ENCODE data around the gene CYP19A1. TPM values are rescaled to one million over a fixed set of nuclear protein-coding genes. Genes with fewer than 3 reads are reported as not detected.
A peak's percentile ranks its signal among the peaks of the same experiment; 100 is the strongest.

Gene CYP19A1
- total RNA-seq, 3 donors from 2014 or later, result 1.0 to 24.9 (median 6.9) TPM

GRCh38 chr15:51355096-51355495, 16.7 kb upstream of the CYP19A1 start:
- no peaks in the 10 kb centered on the region for H3K27me3 ChIP-seq
- intact Hi-C loops (cut with DNase I; ENCODE audit: low total_unique reads), result no loop called here
- no peak for TF ChIP-seq POLR2AphosphoS5 (IDR thresholded peaks at IDR 0.05)
- no peak for DNase-seq (ENCODE audit: low spot score in 2 of 2)
- H3K4me3 ChIP-seq, result no peak overlapping the region
- H3K36me3 ChIP-seq, result no peaks in the 10 kb centered on the region
- no peaks in the 10 kb centered on the region for H3K9me3 ChIP-seq
- H3K4me1 ChIP-seq, result no peaks in the 10 kb centered on the region
- H3K27ac ChIP-seq, result no peak overlapping the region

GRCh38 chr15:51353976-51354375, 15.6 kb upstream of the CYP19A1 start:
- H3K36me3 ChIP-seq, result no peaks in the 10 kb centered on the region
- no peak overlapping the region for H3K4me3 ChIP-seq
- no peak for DNase-seq (ENCODE audit: low spot score in 2 of 2)
- TF ChIP-seq POLR2AphosphoS5 (IDR thresholded peaks at IDR 0.05) (no peak), POLR2A (IDR thresholded peaks at IDR 0.05) (no peak), CTCF (IDR thresholded peaks at IDR 0.05) (no peak)
- H3K4me1 ChIP-seq, result no peaks in the 10 kb centered on the region
- no peaks in the 10 kb centered on the region for H3K9me3 ChIP-seq
- H3K27me3 ChIP-seq, result no peaks in the 10 kb centered on the region
- no peak overlapping the region for H3K27ac ChIP-seq
- intact Hi-C loops (cut with DNase I; ENCODE audit: low total_unique reads), result no loop called here

GRCh38 chr15:51350723-51351122, 12.3 kb upstream of the CYP19A1 start:
- Histone ChIP-seq H3K36me3 (no peaks in the 10 kb centered on the region), H3K4me3 (no peak overlapping the region), H3K9me3 (no peaks in the 10 kb centered on the region), H3K4me1 (no peaks in the 10 kb centered on the region), H3K27ac (no peak overlapping the region), H3K27me3 (no peaks in the 10 kb centered on the region)
- intact Hi-C loops (cut with DNase I; ENCODE audit: low total_unique reads), result no loop called here
- no peak for DNase-seq (ENCODE audit: low spot score in 2 of 2)
- no peak for TF ChIP-seq POLR2A (IDR thresholded peaks at IDR 0.05)
- no peak for TF ChIP-seq CTCF (IDR thresholded peaks at IDR 0.05)
- TF ChIP-seq POLR2AphosphoS5 (IDR thresholded peaks at IDR 0.05), result no peak

GRCh38 chr15:51349156-51349844, 10.9 kb upstream of the CYP19A1 start:
- intact Hi-C loops (cut with DNase I; ENCODE audit: low total_unique reads), result no loop called here
- H3K27me3 ChIP-seq, result no peaks in the 10 kb centered on the region
- no peaks in the 10 kb centered on the region for H3K4me1 ChIP-seq
- no peak for TF ChIP-seq CTCF (IDR thresholded peaks at IDR 0.05)
- no peak for TF ChIP-seq POLR2AphosphoS5 (IDR thresholded peaks at IDR 0.05)
- no peak for TF ChIP-seq POLR2A (IDR thresholded peaks at IDR 0.05)
- peak overlapping the region in 1 of 2 donors; percentile 8 for H3K27ac ChIP-seq
- no peaks in the 10 kb centered on the region for H3K9me3 ChIP-seq
- no peak for DNase-seq (ENCODE audit: low spot score in 2 of 2)
- H3K4me3 ChIP-seq, result no peak overlapping the region
- H3K36me3 ChIP-seq, result no peaks in the 10 kb centered on the region

GRCh38 chr15:51348688-51349087, 10.3 kb upstream of the CYP19A1 start:
- TF ChIP-seq POLR2A (IDR thresholded peaks at IDR 0.05), result no peak
- TF ChIP-seq CTCF (IDR thresholded peaks at IDR 0.05), result no peak
- no peak for TF ChIP-seq POLR2AphosphoS5 (IDR thresholded peaks at IDR 0.05)
- intact Hi-C loops (cut with DNase I; ENCODE audit: low total_unique reads), result no loop called here
- Histone ChIP-seq H3K27me3 (no peaks in the 10 kb centered on the region), H3K4me3 (no peak overlapping the region), H3K4me1 (no peaks in the 10 kb centered on the region), H3K9me3 (no peaks in the 10 kb centered on the region), H3K27ac (peak overlapping the region in 1 of 2 donors; percentile 8), H3K36me3 (no peaks in the 10 kb centered on the region)
- DNase-seq (ENCODE audit: low spot score in 2 of 2), result no peak
